Lower leg skin (tissue), 3 donors: ENCODE results near the gene SPARC.

Source experiments
- POLR2A ChIP-seq, 2 donors: fragments of 450-650 bp; IDR thresholded peaks; one replicate each; pipeline ENCODE4 v1.6.1; 2016 to 2017; ENCODE audit warnings: antibody characterized with exemption in 2 of 2, mild to moderate bottlenecking in 1 of 2, moderate library complexity in 1 of 2
- TF ChIP-seq, protein P1 (sequence below), 3 donors: fragments of 450-650 bp; IDR thresholded peaks; one replicate each; pipeline ENCODE4 v1.5.1; 2016; ENCODE audit warnings: antibody characterized with exemption in 3 of 3, mild to moderate bottlenecking in 3 of 3, moderate library complexity in 2 of 3

DNA sequence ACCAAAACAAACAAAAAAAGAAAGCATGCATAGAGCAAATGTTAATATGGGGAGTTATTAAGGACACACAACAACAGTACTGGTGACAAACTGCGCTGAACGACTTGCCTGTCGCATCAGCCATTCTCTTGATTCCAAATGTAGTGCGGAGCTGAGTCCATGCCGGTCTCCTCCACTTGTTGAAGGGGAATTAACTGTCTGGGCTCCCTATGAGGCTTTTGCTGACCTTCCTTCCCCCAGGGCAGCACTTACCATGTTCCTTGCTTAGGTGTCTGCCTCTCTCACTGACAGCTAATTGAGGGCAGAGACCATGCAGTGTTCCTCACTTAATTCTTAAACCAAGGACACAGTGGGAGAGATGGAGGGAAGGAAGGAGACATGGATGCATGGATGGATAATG lies 54.8 kb downstream of the SPARC start:
- TF ChIP-seq, protein P1, sequence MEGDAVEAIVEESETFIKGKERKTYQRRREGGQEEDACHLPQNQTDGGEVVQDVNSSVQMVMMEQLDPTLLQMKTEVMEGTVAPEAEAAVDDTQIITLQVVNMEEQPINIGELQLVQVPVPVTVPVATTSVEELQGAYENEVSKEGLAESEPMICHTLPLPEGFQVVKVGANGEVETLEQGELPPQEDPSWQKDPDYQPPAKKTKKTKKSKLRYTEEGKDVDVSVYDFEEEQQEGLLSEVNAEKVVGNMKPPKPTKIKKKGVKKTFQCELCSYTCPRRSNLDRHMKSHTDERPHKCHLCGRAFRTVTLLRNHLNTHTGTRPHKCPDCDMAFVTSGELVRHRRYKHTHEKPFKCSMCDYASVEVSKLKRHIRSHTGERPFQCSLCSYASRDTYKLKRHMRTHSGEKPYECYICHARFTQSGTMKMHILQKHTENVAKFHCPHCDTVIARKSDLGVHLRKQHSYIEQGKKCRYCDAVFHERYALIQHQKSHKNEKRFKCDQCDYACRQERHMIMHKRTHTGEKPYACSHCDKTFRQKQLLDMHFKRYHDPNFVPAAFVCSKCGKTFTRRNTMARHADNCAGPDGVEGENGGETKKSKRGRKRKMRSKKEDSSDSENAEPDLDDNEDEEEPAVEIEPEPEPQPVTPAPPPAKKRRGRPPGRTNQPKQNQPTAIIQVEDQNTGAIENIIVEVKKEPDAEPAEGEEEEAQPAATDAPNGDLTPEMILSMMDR (IDR thresholded peaks at IDR 0.05) = no peak
- no peak for TF ChIP-seq POLR2A (IDR thresholded peaks at IDR 0.05)
